HG03045 (cell line): Measurements from ENCODE around the gene NR6A1.

Experiments used
- ATAC-seq: cut with Tn5 transposase; IDR thresholded peaks from one replicate; pipeline ENCODE4 v1.9.1; 2021; ENCODE audit warnings: mild to moderate bottlenecking, moderate library complexity; ENCODE audit not compliant: unreplicated experiment

The NR6A1 gene

GRCh38 chr9:124771021-124771866 is at the start of gene NR6A1:
TSS of gene NR6A1 (minus strand) at chr9:124771311.
- peak; percentile 92 for ATAC-seq

GRCh38 chr9:124818431-124819281 is 47.5 kb upstream of the NR6A1 start:
- ATAC-seq, result no peak

- no peak for ATAC-seq
These were observed 44.5 kb upstream of the NR6A1 start for GRCh38 chr9:124815601-124816000.

GRCh38 chr9:124814164-124814535 is 43.0 kb upstream of the NR6A1 start:
- no peak for ATAC-seq

GRCh38 chr9:124813501-124814163 is 42.5 kb upstream of the NR6A1 start:
- no peak for ATAC-seq

- ATAC-seq, result no peak
These were observed 41.9 kb upstream of the NR6A1 start for GRCh38 chr9:124813041-124813440.

GRCh38 chr9:124812441-124812876 is 41.3 kb upstream of the NR6A1 start:
- no peak for ATAC-seq

- no peak for ATAC-seq
These were observed 39.7 kb upstream of the NR6A1 start for GRCh38 chr9:124810663-124811355.

GRCh38 chr9:124809741-124810500 is 38.8 kb upstream of the NR6A1 start:
- no peak for ATAC-seq

GRCh38 chr9:124809211-124809610 is 38.1 kb upstream of the NR6A1 start:
- no peak for ATAC-seq

GRCh38 chr9:124808246-124808956 is 37.3 kb upstream of the NR6A1 start:
- ATAC-seq, result no peak

- no peak for ATAC-seq
These were observed 34.1 kb upstream of the NR6A1 start for GRCh38 chr9:124805186-124805585.

GRCh38 chr9:124803911-124804310 is 32.8 kb upstream of the NR6A1 start:
- no peak for ATAC-seq

- ATAC-seq, result no peak
These were observed 31.3 kb upstream of the NR6A1 start for GRCh38 chr9:124802426-124802825.

- ATAC-seq, result no peak
These were observed 30.2 kb upstream of the NR6A1 start for GRCh38 chr9:124801356-124801755.

GRCh38 chr9:124800306-124801259 is 29.5 kb upstream of the NR6A1 start:
- ATAC-seq, result no peak

GRCh38 chr9:124799274-124800006 is 28.3 kb upstream of the NR6A1 start:
- ATAC-seq, result no peak
